Karpas-422 (cell line): ENCODE measurements around the gene PRKD2. TPM values are rescaled to one million over a fixed set of nuclear protein-coding genes. Genes with fewer than 3 reads are reported as not detected.

Experiments used
- DNase-seq: peaks from one replicate; pipeline ENCODE4 v3.0.0-alpha.2; 2015
- H2AFZ ChIP-seq: fragments of 200-600 bp; sonication (generic); 2 replicates; pipeline ENCODE4 v1.6.1; 2014; ENCODE audit warnings: antibody characterized with exemption, low read length, mixed read lengths
- H3K27ac ChIP-seq: fragments of 200-600 bp; sonication (generic); 2 replicates; pipeline ENCODE4 v1.5.1; 2014; ENCODE audit warnings: mild to moderate bottlenecking, low read length, moderate library complexity
- H3K27me3 ChIP-seq: fragments of 200-600 bp; sonication (generic); 2 replicates; pipeline ENCODE4 v1.6.1; 2014; ENCODE audit warnings: low read length, mixed read lengths
- H3K36me3 ChIP-seq: fragments of 200-600 bp; sonication (generic); 2 replicates; pipeline ENCODE4 v1.6.1; 2014; ENCODE audit warnings: low read length, mixed read lengths; ENCODE audit not compliant: insufficient read depth
- H3K4me1 ChIP-seq: fragments of 200-600 bp; sonication (generic); 2 replicates; pipeline ENCODE4 v1.6.1; 2014; ENCODE audit warnings: mild to moderate bottlenecking, low read length, mixed read lengths
- H3K4me2 ChIP-seq: fragments of 200-600 bp; sonication (generic); 2 replicates; pipeline ENCODE4 v1.6.1; 2014; ENCODE audit warnings: low read length, low read depth, mild to moderate bottlenecking; ENCODE audit not compliant: poor library complexity, severe bottlenecking
- H3K4me3 ChIP-seq: fragments of 200-600 bp; sonication (generic); 2 replicates; pipeline ENCODE4 v1.5.1; 2014; ENCODE audit warnings: mild to moderate bottlenecking, antibody characterized with exemption, low read length, mixed read lengths
- H3K79me2 ChIP-seq: fragments of 200-600 bp; sonication (generic); 2 replicates; pipeline ENCODE4 v1.6.1; 2014; ENCODE audit warnings: mild to moderate bottlenecking, low read length, mixed read lengths
- H3K9ac ChIP-seq: fragments of 200-600 bp; sonication (generic); 2 replicates; pipeline ENCODE4 v1.6.0; 2014; ENCODE audit warnings: low read length
- H3K9me2 ChIP-seq: fragments of 200-600 bp; sonication (generic), shearing (Covaris generic); replicated peaks from 2 replicates; pipeline ENCODE4 v1.6.0; 2014; ENCODE audit warnings: mild to moderate bottlenecking, low read length, moderate library complexity; ENCODE audit not compliant: insufficient read depth
- H3K9me3 ChIP-seq: fragments of 300-700, 200-600 bp; sonication (generic); 2 replicates; pipeline ENCODE4 v1.6.1; 2014; ENCODE audit warnings: low read length, mixed read lengths
- H4K20me1 ChIP-seq: fragments of 200-600 bp; sonication (generic); 2 replicates; pipeline ENCODE4 v1.6.1; 2014; ENCODE audit warnings: mild to moderate bottlenecking, antibody characterized with exemption, low read length, low read depth; ENCODE audit not compliant: insufficient read depth
- total RNA-seq: library from RNA; depleted of rRNA; stranded (reverse); fragments of >200 nt; shearing (Covaris generic); gene quantifications from 2 replicates; pipeline ENCODE4 v1.2.3, GENCODE V29; 2014; ENCODE audit warnings: low replicate concordance

PRKD2 gene
- total RNA-seq, 1 experiment from 2014 or later: 20.0 TPM

- Histone ChIP-seq H3K4me2 (peak overlapping the region; percentile 84), H3K4me1 (peaks cover 31% of the 10 kb centered on the region), H3K9me3 (no peaks in the 10 kb centered on the region), H3K4me3 (peak overlapping the region; percentile 98), H3K27ac (peak overlapping the region; percentile 67), H3K36me3 (peaks cover 5% of the 10 kb centered on the region), H3K79me2 (peaks cover 74% of the 10 kb centered on the region), H4K20me1 (peaks cover 49% of the 10 kb centered on the region), H3K9me2 (no peaks in the 10 kb centered on the region), H3K9ac (peak overlapping the region; percentile 95), H2AFZ (no peak overlapping the region), H3K27me3 (no peaks in the 10 kb centered on the region)
- DNase-seq: no peak
Observed at GRCh38 chr19:46745030-46745429, 28.1 kb upstream of the PRKD2 start.

DNA sequence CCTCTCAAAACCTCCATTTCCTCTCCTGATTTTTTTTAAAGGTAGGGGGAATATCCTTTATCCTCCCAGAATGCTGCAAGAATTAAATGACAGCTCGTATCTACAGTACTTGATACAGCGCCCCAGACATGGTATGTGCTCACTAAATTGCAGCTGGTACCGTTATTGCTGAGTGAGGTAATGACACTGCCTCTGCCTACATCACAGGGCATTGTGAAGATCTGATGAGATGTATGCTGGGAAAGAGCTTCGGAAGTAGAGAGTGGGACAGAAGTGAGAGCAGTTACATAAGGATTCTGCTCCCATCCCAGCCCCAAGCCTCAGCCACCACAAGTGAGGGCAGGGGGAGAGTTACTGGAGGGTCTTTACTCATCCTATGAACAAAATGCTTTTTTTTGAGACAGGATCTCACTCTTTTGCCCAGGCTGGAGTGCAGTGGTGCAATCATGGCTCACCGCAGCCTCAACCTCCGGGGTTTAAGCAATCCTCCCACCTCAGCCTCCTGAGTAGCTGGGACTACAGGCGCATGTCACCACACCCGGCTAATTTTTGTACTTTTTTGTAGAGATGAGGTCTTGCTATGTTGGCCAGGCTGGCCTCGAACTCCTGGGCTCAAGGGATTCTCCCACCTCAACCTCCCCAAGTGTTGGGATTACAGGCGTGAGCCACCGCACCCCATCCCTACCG, 27.2 kb upstream of the PRKD2 start:
- Histone ChIP-seq H3K27me3 (no peaks in the 10 kb centered on the region), H3K9me3 (no peaks in the 10 kb centered on the region), H3K4me2 (peak overlapping the region; percentile 84), H3K9me2 (no peaks in the 10 kb centered on the region), H4K20me1 (peaks cover 55% of the 10 kb centered on the region), H3K79me2 (peaks cover 83% of the 10 kb centered on the region), H3K36me3 (peaks cover 5% of the 10 kb centered on the region), H3K9ac (peak overlapping the region; percentile 95), H2AFZ (no peak overlapping the region), H3K4me3 (peak overlapping the region; percentile 98), H3K4me1 (peaks cover 31% of the 10 kb centered on the region), H3K27ac (no peak overlapping the region)
- no peak for DNase-seq

- Histone ChIP-seq H3K9ac (no peak overlapping the region), H2AFZ (no peak overlapping the region), H4K20me1 (peaks cover 63% of the 10 kb centered on the region), H3K4me1 (peaks cover 31% of the 10 kb centered on the region), H3K79me2 (peaks cover 94% of the 10 kb centered on the region), H3K27me3 (no peaks in the 10 kb centered on the region), H3K36me3 (peaks cover 7% of the 10 kb centered on the region), H3K4me3 (no peak overlapping the region), H3K9me3 (no peaks in the 10 kb centered on the region), H3K9me2 (no peaks in the 10 kb centered on the region), H3K4me2 (no peak overlapping the region), H3K27ac (no peak overlapping the region)
- no peak for DNase-seq
Observed at GRCh38 chr19:46742926-46743480, 26.1 kb upstream of the PRKD2 start.

- peaks cover 70% of the 10 kb centered on the region for H4K20me1 ChIP-seq
- peaks cover 96% of the 10 kb centered on the region for H3K79me2 ChIP-seq
- H3K4me3 ChIP-seq: no peak overlapping the region
- H2AFZ ChIP-seq: no peak overlapping the region
- H3K27ac ChIP-seq: no peak overlapping the region
- H3K9me3 ChIP-seq: no peaks in the 10 kb centered on the region
- no peaks in the 10 kb centered on the region for H3K9me2 ChIP-seq
- peaks cover 18% of the 10 kb centered on the region for H3K4me1 ChIP-seq
- H3K36me3 ChIP-seq: peaks cover 7% of the 10 kb centered on the region
- DNase-seq: no peak
- H3K4me2 ChIP-seq: no peak overlapping the region
- H3K27me3 ChIP-seq: no peaks in the 10 kb centered on the region
- no peak overlapping the region for H3K9ac ChIP-seq
Observed at GRCh38 chr19:46741447-46741846, 24.5 kb upstream of the PRKD2 start.

DNA sequence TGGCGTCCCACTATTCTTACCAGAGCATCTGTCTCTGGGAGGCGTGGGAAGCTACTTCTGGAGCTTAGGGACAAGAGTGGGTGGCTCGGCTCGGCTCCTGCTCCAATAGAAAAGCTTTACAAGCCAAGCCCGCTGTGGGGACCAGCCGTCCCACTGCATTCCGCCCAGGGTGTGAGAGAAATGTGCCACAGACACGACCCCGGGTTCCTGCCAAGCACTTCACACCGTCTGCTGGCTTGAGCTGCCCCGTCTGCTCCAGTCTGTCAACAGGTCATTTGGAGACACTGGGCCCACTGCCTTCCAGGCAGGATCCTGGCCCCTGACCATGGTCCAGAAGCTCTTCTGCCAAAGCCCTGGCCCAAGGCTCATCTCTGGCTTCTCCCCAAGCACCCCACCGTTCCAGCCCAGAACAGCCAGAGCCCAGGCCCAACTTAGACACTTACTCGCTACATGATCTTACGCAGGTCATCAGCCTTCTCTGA, 22.4 kb upstream of the PRKD2 start:
- Histone ChIP-seq H2AFZ (no peak overlapping the region), H3K9me3 (no peaks in the 10 kb centered on the region), H3K27ac (no peak overlapping the region), H4K20me1 (peaks cover 57% of the 10 kb centered on the region), H3K27me3 (no peaks in the 10 kb centered on the region), H3K4me1 (peaks cover 11% of the 10 kb centered on the region), H3K36me3 (peaks cover 7% of the 10 kb centered on the region), H3K4me3 (no peak overlapping the region), H3K79me2 (peaks cover 83% of the 10 kb centered on the region), H3K9me2 (no peaks in the 10 kb centered on the region), H3K4me2 (no peak overlapping the region), H3K9ac (no peak overlapping the region)
- no peak for DNase-seq

- Histone ChIP-seq H3K9ac (no peak overlapping the region), H3K36me3 (peaks cover 3% of the 10 kb centered on the region)
- DNase-seq: no peak
Observed at GRCh38 chr19:46737761-46738171, 20.9 kb upstream of the PRKD2 start.

DNA sequence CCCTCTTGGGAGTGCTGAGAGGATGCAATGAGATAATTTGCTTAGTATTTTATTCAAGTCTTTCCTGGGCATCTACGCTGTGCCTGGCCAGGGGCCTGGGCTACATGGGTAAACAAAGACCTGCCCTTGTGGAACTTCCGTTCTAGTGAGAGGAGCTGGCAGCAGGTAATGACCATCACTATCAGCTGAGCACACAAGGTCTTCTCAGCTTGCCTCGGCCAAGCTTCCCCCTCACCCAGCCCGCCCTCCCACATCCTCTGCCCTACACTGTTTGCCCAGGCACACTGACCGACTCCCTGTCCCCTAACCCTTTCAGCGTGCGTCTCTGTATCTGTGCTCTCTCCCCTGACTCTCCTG, 20.4 kb upstream of the PRKD2 start:
- Histone ChIP-seq H3K4me1 (no peaks in the 10 kb centered on the region), H3K27me3 (no peaks in the 10 kb centered on the region), H3K4me2 (no peak overlapping the region), H3K27ac (no peak overlapping the region), H2AFZ (no peak overlapping the region), H3K79me2 (peaks cover 73% of the 10 kb centered on the region), H3K9ac (no peak overlapping the region), H3K9me3 (no peaks in the 10 kb centered on the region), H3K36me3 (0 out of 2 replicates have a peak, but pooled peaks cover 3% of the 10 kb centered on the region), H4K20me1 (peaks cover 45% of the 10 kb centered on the region), H3K9me2 (no peaks in the 10 kb centered on the region), H3K4me3 (no peak overlapping the region)
- DNase-seq: no peak

More at GRCh38 chr19:46737761-46738171, 20.9 kb upstream of the PRKD2 start:
- Histone ChIP-seq H3K9me2 (no peaks in the 10 kb centered on the region), H3K27me3 (no peaks in the 10 kb centered on the region), H3K9me3 (no peaks in the 10 kb centered on the region), H3K4me2 (no peak overlapping the region), H3K27ac (no peak overlapping the region), H2AFZ (no peak overlapping the region), H3K79me2 (peaks cover 78% of the 10 kb centered on the region), H3K4me3 (no peak overlapping the region), H3K4me1 (no peaks in the 10 kb centered on the region), H4K20me1 (peaks cover 45% of the 10 kb centered on the region)

GRCh38 chr19:46736531-46737297, 19.8 kb upstream of the PRKD2 start:
- H2AFZ ChIP-seq: no peak overlapping the region
- no peak for DNase-seq
- peaks cover 45% of the 10 kb centered on the region for H4K20me1 ChIP-seq
- no peaks in the 10 kb centered on the region for H3K9me3 ChIP-seq
- H3K9ac ChIP-seq: no peak overlapping the region
- no peak overlapping the region for H3K27ac ChIP-seq
- H3K4me1 ChIP-seq: no peaks in the 10 kb centered on the region; the same call in 1 of the 2 replicates
- H3K79me2 ChIP-seq: peaks cover 68% of the 10 kb centered on the region
- no peaks in the 10 kb centered on the region for H3K9me2 ChIP-seq
- H3K36me3 ChIP-seq: 0 out of 2 replicates have a peak, but pooled peaks cover 3% of the 10 kb centered on the region
- no peaks in the 10 kb centered on the region for H3K27me3 ChIP-seq
- H3K4me2 ChIP-seq: no peak overlapping the region
- H3K4me3 ChIP-seq: no peak overlapping the region
